Activated T-helper 17 cell treated with anti-CD3 and anti-CD28 coated beads, Interleukin-2, amount 50 U/mL, for 72 hours (primary cell): ENCODE results near the gene TRIM58. TPM values are rescaled to one million over a fixed set of nuclear protein-coding genes. Genes with fewer than 3 reads are reported as not detected.
A peak's percentile ranks its signal among the peaks of the same experiment; 100 is the strongest.

Experiments used
- ATAC-seq: fragments of 150-1000 bp; cut with Tn5 transposase; replicated peaks from 2 replicates; pipeline ENCODE4 v1.10.0; 2021; ENCODE audit warnings: mild to moderate bottlenecking, moderate library complexity
- H3K27ac Mint-ChIP-seq: one replicate; pipeline ENCODE4 v1.8.0; 2022; ENCODE audit warnings: mixed read lengths
- H3K27me3 Mint-ChIP-seq: one replicate; pipeline ENCODE4 v1.8.0; 2022; ENCODE audit warnings: mixed read lengths
- H3K36me3 Mint-ChIP-seq: one replicate; pipeline ENCODE4 v1.8.0; 2022; ENCODE audit warnings: low read depth, mild to moderate bottlenecking, mixed read lengths
- H3K4me1 Mint-ChIP-seq: one replicate; pipeline ENCODE4 v1.8.0; 2022; ENCODE audit warnings: mixed read lengths
- H3K4me3 Mint-ChIP-seq: one replicate; pipeline ENCODE4 v1.8.0; 2022; ENCODE audit warnings: mild to moderate bottlenecking, mixed read lengths
- H3K9me3 Mint-ChIP-seq: one replicate; pipeline ENCODE4 v1.8.0; 2022; ENCODE audit warnings: mixed read lengths
- total RNA-seq, 2 donors: library from RNA; stranded (reverse); gene quantifications; one replicate each; pipeline ENCODE4 v1.2.3, GENCODE V29; 2022

Gene TRIM58
- total RNA-seq, 2 donors from 2014 or later, result 0.13 to 0.19 TPM

GRCh38 chr1:247854899-247855545 is 2.0 kb upstream of the TRIM58 start:
- Mint-ChIP-seq H3K4me3 (no peak overlapping the region), H3K9me3 (no peaks in the 10 kb centered on the region), H3K27me3 (peaks cover 35% of the 10 kb centered on the region), H3K36me3 (no peaks in the 10 kb centered on the region), H3K27ac (no peak overlapping the region), H3K4me1 (no peaks in the 10 kb centered on the region)
- ATAC-seq, result no peak

- Mint-ChIP-seq H3K27ac (no peak overlapping the region), H3K36me3 (no peaks in the 10 kb centered on the region), H3K4me1 (no peaks in the 10 kb centered on the region), H3K4me3 (peak overlapping the region; percentile 64), H3K9me3 (no peaks in the 10 kb centered on the region), H3K27me3 (peaks cover 43% of the 10 kb centered on the region)
- ATAC-seq, result no peak
Measured at GRCh38 chr1:247855911-247856310, 1.1 kb upstream of the TRIM58 start.

GRCh38 chr1:247857985-247858619 is 1.1 kb downstream of the TRIM58 start:
- no peaks in the 10 kb centered on the region for H3K4me1 Mint-ChIP-seq
- peak overlapping the region; percentile 64 for H3K4me3 Mint-ChIP-seq
- H3K9me3 Mint-ChIP-seq, result no peaks in the 10 kb centered on the region

GRCh38 chr1:247862756-247863155 is 5.8 kb downstream of the TRIM58 start:
- Mint-ChIP-seq H3K4me1 (no peaks in the 10 kb centered on the region), H3K27me3 (peaks cover 29% of the 10 kb centered on the region), H3K4me3 (no peak overlapping the region), H3K27ac (no peak overlapping the region), H3K36me3 (no peaks in the 10 kb centered on the region), H3K9me3 (no peaks in the 10 kb centered on the region)
- no peak for ATAC-seq

More at GRCh38 chr1:247857985-247858619, 1.1 kb downstream of the TRIM58 start:
- Mint-ChIP-seq H3K27ac (no peak overlapping the region), H3K27me3 (peaks cover 45% of the 10 kb centered on the region), H3K36me3 (no peaks in the 10 kb centered on the region)
- ATAC-seq, result no peak

GRCh38 chr1:247864644-247865043 is 7.7 kb downstream of the TRIM58 start:
- Mint-ChIP-seq H3K36me3 (no peaks in the 10 kb centered on the region), H3K27me3 (peaks cover 17% of the 10 kb centered on the region), H3K27ac (no peak overlapping the region), H3K4me3 (no peak overlapping the region), H3K4me1 (no peaks in the 10 kb centered on the region), H3K9me3 (peaks cover 4% of the 10 kb centered on the region)
- ATAC-seq, result no peak

GRCh38 chr1:247865416-247865815 is 8.4 kb downstream of the TRIM58 start:
- H3K9me3 Mint-ChIP-seq, result peaks cover 6% of the 10 kb centered on the region
- no peak overlapping the region for H3K27ac Mint-ChIP-seq
- peaks cover 13% of the 10 kb centered on the region for H3K27me3 Mint-ChIP-seq
- no peaks in the 10 kb centered on the region for H3K4me1 Mint-ChIP-seq
- ATAC-seq, result no peak
- no peak overlapping the region for H3K4me3 Mint-ChIP-seq
- no peaks in the 10 kb centered on the region for H3K36me3 Mint-ChIP-seq

- no peaks in the 10 kb centered on the region for H3K36me3 Mint-ChIP-seq
- peaks cover 9% of the 10 kb centered on the region for H3K27me3 Mint-ChIP-seq
- H3K4me1 Mint-ChIP-seq, result no peaks in the 10 kb centered on the region
- no peaks in the 10 kb centered on the region for H3K9me3 Mint-ChIP-seq
- H3K4me3 Mint-ChIP-seq, result no peak overlapping the region
- no peak for ATAC-seq
- H3K27ac Mint-ChIP-seq, result no peak overlapping the region
Measured at GRCh38 chr1:247883346-247883745, 26.4 kb downstream of the TRIM58 start.

- no peaks in the 10 kb centered on the region for H3K9me3 Mint-ChIP-seq
- H3K36me3 Mint-ChIP-seq, result no peaks in the 10 kb centered on the region
- no peak overlapping the region for H3K4me3 Mint-ChIP-seq
- no peaks in the 10 kb centered on the region for H3K27me3 Mint-ChIP-seq
- H3K4me1 Mint-ChIP-seq, result no peaks in the 10 kb centered on the region
- no peak overlapping the region for H3K27ac Mint-ChIP-seq
- no peak for ATAC-seq
Measured at GRCh38 chr1:247884797-247885413, 27.9 kb downstream of the TRIM58 start.

GRCh38 chr1:247895163-247895637 is 38.2 kb downstream of the TRIM58 start, which contains the start of gene OR2W3:
Gene OR2W3, plus strand, starts transcription at chr1:247895587. Its CDS starts 0 bp downstream, at chr1:247895587.
- Mint-ChIP-seq H3K36me3 (no peaks in the 10 kb centered on the region), H3K4me1 (no peaks in the 10 kb centered on the region), H3K27me3 (no peaks in the 10 kb centered on the region), H3K4me3 (no peak within 1 kb of the TSS), H3K27ac (no peak within 1 kb of the TSS), H3K9me3 (no peaks in the 10 kb centered on the region)
- no peak for ATAC-seq

- Mint-ChIP-seq H3K36me3 (no peaks in the 10 kb centered on the region), H3K4me1 (no peaks in the 10 kb centered on the region), H3K9me3 (no peaks in the 10 kb centered on the region), H3K27me3 (no peaks in the 10 kb centered on the region), H3K27ac (no peak overlapping the region), H3K4me3 (no peak overlapping the region)
- no peak for ATAC-seq
Measured at GRCh38 chr1:247895976-247896375, 39.0 kb downstream of the TRIM58 start.

- peak overlapping the region; percentile 15 for H3K27ac Mint-ChIP-seq
- no peak for ATAC-seq
- H3K4me1 Mint-ChIP-seq, result peaks cover 14% of the 10 kb centered on the region
- no peaks in the 10 kb centered on the region for H3K27me3 Mint-ChIP-seq
- no peaks in the 10 kb centered on the region for H3K36me3 Mint-ChIP-seq
- peaks cover 8% of the 10 kb centered on the region for H3K9me3 Mint-ChIP-seq
- peak overlapping the region; percentile 10 for H3K4me3 Mint-ChIP-seq
Measured at GRCh38 chr1:247904122-247904521, 47.1 kb downstream of the TRIM58 start.

- no peaks in the 10 kb centered on the region for H3K27me3 Mint-ChIP-seq
- H3K9me3 Mint-ChIP-seq, result peaks cover 8% of the 10 kb centered on the region
- no peak overlapping the region for H3K4me3 Mint-ChIP-seq
- no peak for ATAC-seq
- no peak overlapping the region for H3K27ac Mint-ChIP-seq
- no peaks in the 10 kb centered on the region for H3K36me3 Mint-ChIP-seq
- H3K4me1 Mint-ChIP-seq, result peaks cover 14% of the 10 kb centered on the region
Measured at GRCh38 chr1:247905181-247905580, 48.2 kb downstream of the TRIM58 start.

GRCh38 chr1:247905910-247906503 is 49.0 kb downstream of the TRIM58 start:
- peak overlapping the region; percentile 95 for H3K27ac Mint-ChIP-seq
- ATAC-seq, result no peak
- peaks cover 14% of the 10 kb centered on the region for H3K4me1 Mint-ChIP-seq
- H3K4me3 Mint-ChIP-seq, result peak overlapping the region; percentile 82
- H3K27me3 Mint-ChIP-seq, result no peaks in the 10 kb centered on the region
- no peaks in the 10 kb centered on the region for H3K36me3 Mint-ChIP-seq
- H3K9me3 Mint-ChIP-seq, result peaks cover 8% of the 10 kb centered on the region

GRCh38 chr1:247906504-247907047 is 49.6 kb downstream of the TRIM58 start:
- Mint-ChIP-seq H3K27me3 (no peaks in the 10 kb centered on the region), H3K4me3 (peak overlapping the region; percentile 82), H3K27ac (peak overlapping the region; percentile 95), H3K9me3 (peaks cover 8% of the 10 kb centered on the region), H3K4me1 (peaks cover 14% of the 10 kb centered on the region), H3K36me3 (no peaks in the 10 kb centered on the region)
- peak; percentile 91 for ATAC-seq
